Fibroblast of villous mesenchyme (primary cell): ENCODE results near the gene PRKAA2. TPM values are rescaled to one million over a fixed set of nuclear protein-coding genes. Genes with fewer than 3 reads are reported as not detected.

ENCODE experiments used
- DNase-seq: peaks from one replicate; pipeline ENCODE4 v3.0.0-alpha.2; 2010; ENCODE audit warnings: low read depth
- H3K4me3 ChIP-seq: 2 replicates; pipeline ENCODE4 v1.5.1; 2011; ENCODE audit warnings: low read depth, mild to moderate bottlenecking, low read length
- total RNA-seq: library from RNA; depleted of rRNA; stranded (reverse); fragments of >200 nt; gene quantifications from 2 replicates; pipeline ENCODE4 v1.2.3, GENCODE V29; 2012
- TF ChIP-seq, protein P1 (sequence below): IDR thresholded peaks from 2 replicates; pipeline ENCODE4 v1.5.1; 2012; ENCODE audit warnings: low read depth, mild to moderate bottlenecking, low read length; ENCODE audit not compliant: insufficient read depth

The PRKAA2 gene
- total RNA-seq, 1 donor = 1.3 TPM

GRCh38 chr1:56688522-56689026 is 43.5 kb downstream of the PRKAA2 start:
- H3K4me3 ChIP-seq = no peak overlapping the region
- TF ChIP-seq, protein P1, sequence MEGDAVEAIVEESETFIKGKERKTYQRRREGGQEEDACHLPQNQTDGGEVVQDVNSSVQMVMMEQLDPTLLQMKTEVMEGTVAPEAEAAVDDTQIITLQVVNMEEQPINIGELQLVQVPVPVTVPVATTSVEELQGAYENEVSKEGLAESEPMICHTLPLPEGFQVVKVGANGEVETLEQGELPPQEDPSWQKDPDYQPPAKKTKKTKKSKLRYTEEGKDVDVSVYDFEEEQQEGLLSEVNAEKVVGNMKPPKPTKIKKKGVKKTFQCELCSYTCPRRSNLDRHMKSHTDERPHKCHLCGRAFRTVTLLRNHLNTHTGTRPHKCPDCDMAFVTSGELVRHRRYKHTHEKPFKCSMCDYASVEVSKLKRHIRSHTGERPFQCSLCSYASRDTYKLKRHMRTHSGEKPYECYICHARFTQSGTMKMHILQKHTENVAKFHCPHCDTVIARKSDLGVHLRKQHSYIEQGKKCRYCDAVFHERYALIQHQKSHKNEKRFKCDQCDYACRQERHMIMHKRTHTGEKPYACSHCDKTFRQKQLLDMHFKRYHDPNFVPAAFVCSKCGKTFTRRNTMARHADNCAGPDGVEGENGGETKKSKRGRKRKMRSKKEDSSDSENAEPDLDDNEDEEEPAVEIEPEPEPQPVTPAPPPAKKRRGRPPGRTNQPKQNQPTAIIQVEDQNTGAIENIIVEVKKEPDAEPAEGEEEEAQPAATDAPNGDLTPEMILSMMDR = no peak
- peak; percentile 39 for DNase-seq

DNA sequence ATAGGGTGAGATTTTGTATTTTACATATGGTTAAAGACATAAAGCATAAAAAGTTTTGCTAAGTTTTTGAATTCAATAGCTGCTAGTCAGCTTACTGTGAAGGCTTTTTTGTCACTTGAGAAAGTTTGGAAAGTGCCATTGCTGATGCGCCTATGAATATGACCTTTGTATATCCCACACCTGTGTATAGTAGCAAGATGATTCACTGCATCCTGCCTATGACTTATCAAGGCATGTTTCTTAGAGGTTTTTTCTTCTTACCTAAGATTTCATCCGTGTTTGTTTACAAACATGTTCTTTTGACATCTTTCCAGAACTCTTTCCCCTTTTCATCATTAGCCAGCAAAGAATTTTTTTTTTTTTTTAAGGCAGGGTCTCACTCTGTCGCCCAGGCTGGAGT is 51.5 kb downstream of the PRKAA2 start:
- DNase-seq = no peak
- TF ChIP-seq, protein P1 = no peak

DNA sequence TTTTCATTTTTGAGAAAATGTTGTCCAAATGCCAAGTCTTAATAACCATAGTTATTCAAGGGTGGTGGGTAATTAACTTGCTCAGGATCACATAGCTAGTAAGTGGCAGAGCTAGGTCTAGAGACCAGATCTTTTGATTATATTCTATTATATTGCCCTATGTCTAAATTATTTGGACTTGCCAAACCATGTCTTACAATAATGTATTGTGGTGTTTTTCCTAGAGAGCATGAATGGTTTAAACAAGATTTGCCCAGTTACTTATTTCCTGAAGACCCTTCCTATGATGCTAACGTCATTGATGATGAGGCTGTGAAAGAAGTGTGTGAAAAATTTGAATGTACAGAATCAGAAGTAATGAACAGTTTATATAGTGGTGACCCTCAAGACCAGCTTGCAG is 58.6 kb downstream of the PRKAA2 start:
- no peak overlapping the region for H3K4me3 ChIP-seq
- TF ChIP-seq, protein P1 = no peak
- no peak for DNase-seq

More for the DNA sequence above, 51.5 kb downstream of the PRKAA2 start:
- no peak overlapping the region for H3K4me3 ChIP-seq

- DNase-seq = no peak
- no peak overlapping the region for H3K4me3 ChIP-seq
- TF ChIP-seq, protein P1 = no peak
Observed at GRCh38 chr1:56707379-56707778, 62.3 kb downstream of the PRKAA2 start.

DNA sequence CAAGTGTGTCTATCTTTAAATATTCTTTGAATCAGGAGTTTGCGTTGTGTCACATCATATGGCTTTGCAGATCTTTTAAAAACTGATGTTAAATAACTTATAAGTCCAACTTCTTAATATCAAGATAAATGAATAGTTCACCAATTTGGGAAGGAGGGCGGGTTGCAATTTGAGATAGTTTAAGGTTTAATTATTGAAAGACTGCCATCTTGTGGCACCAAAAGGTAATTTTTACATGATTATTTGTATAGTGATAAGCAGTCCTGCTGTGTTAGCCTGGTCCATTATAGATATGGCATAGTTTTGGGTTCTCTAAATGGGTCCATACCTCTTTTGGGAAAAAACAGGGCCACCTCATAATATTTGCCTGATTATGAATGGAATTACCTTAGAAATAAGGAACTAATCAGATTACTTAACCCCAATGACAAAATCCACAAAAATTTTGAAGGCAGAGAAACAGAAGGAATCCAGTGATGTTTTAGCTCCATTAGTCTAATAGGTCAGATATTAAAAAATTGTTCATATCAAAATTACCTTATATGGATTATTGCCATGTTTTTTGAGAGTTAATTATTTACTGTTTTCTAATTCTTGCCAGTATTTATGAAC is 64.3 kb downstream of the PRKAA2 start:
- DNase-seq = peak; percentile 62
- no peak overlapping the region for H3K4me3 ChIP-seq
- TF ChIP-seq, protein P1 = peak; percentile 50

GRCh38 chr1:56709995-56710394 is 64.9 kb downstream of the PRKAA2 start:
- DNase-seq = no peak
- TF ChIP-seq, protein P1 = no peak
- H3K4me3 ChIP-seq = no peak overlapping the region

GRCh38 chr1:56710646-56711045 is 65.5 kb downstream of the PRKAA2 start:
- peak; percentile 48 for DNase-seq
- TF ChIP-seq, protein P1 = no peak
- H3K4me3 ChIP-seq = no peak overlapping the region
